Measurements from ENCODE around the gene AMH.

The AMH gene

DNA sequence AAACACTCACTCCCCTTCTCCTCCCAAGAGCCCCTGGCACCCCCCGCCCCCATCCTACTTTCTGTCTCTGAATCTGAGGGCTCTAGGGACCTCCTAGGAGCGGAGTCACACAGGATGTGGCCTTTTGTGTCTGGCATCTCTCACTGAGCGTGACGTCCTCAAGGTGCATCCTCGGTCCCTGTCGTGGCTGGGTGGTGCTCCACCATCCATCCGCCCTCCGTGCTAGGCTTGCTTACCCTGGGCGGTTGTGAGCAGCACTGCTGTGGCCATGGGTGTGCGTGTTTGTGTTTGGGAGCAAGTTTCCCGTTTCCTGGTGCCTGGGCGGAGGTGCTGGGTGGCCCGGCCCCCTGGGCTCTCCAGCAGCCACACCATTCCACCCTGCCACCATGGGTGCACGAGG is 25.2 kb upstream of the AMH start:
- no peaks in the 10 kb centered on the region for H3K4me1 ChIP-seq (ENCODE audit: insufficient read depth, low read length)

DNA sequence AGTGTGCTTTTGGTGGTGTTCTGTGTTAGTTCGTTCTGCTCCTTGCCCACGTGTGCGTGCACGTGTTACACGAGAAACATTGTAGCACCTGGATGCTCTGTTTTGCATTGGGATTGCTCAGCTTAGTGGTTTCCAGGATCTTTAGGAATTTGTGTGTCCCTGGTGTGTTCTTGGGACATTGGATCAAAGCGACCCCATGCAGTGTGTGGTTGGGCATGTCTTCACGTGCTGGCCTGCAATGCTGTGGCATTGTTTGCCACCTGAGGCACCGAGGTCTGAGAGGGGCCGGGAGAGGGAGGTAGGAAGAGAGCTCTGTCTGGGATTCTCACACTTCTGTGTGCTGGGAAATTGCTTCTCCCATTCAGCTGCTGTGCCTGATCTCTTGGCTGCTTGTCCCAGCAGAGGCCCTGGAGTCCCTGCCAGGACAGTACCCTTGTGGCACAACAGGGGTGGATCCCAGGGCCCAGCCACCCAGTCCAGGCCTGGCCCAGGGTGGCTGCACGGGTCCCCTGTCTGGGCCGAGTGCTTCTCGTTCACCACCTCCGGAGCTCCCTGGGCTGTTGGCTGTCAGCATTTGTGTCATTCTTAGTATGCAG is 24.3 kb upstream of the AMH start:
- Histone ChIP-seq H3K9me3 (ENCODE audit: insufficient read depth, low read depth, low read length) (no peaks in the 10 kb centered on the region), H3K9ac (ENCODE audit: low read depth, low read length) (no peak overlapping the region), H3K36me3 (ENCODE audit: insufficient read depth, low read depth, low read length) (peaks cover 66% of the 10 kb centered on the region), H3K27me3 (ENCODE audit: insufficient read depth, low read length) (no peaks in the 10 kb centered on the region), H3K27ac (ENCODE audit: low read length) (no peak overlapping the region), H3K4me1 (ENCODE audit: insufficient read depth, low read length) (no peaks in the 10 kb centered on the region), H3K4me3 (ENCODE audit: low read length) (no peak overlapping the region)

More for the DNA sequence above, 25.2 kb upstream of the AMH start:
- Histone ChIP-seq H3K9ac (ENCODE audit: low read depth, low read length) (no peak overlapping the region), H3K27me3 (ENCODE audit: insufficient read depth, low read length) (no peaks in the 10 kb centered on the region), H3K27ac (ENCODE audit: low read length) (no peak overlapping the region), H3K4me3 (ENCODE audit: low read length) (no peak overlapping the region), H3K9me3 (ENCODE audit: insufficient read depth, low read depth, low read length) (no peaks in the 10 kb centered on the region), H3K36me3 (ENCODE audit: insufficient read depth, low read depth, low read length) (peaks cover 62% of the 10 kb centered on the region)

DNA sequence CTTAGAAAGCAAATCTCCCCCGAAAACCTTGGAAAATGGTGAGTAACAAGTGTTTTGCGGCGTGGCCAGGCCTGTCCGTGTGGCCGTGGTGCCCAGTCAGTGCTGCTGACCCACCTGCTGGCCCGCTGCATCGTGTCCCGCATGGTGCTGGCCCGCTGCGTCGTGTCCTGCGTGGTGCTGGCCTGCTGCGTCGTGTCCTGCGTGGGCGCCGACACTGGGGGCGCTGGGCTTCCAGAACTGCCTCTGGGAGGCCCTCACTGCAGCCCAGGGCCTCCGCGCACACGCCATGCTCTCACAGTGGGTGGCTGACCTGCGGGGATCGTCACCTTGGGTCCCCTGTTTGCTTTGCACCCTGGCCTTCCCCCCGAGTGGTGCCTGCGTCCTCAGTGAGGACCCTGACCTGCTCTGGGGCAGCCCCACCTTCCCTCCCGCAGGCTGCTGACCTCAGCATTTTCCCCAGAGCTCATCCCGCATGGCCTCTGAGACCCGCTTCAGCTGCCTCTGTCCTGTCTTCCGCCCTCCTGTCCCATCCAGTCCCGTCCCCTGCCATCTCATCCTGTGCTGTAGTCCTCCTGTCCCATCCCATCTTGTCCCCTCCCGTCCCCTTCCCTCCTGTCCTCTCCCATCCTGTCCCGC is 23.6 kb upstream of the AMH start:
- Histone ChIP-seq H3K9me3 (ENCODE audit: insufficient read depth, low read depth, low read length) (no peaks in the 10 kb centered on the region), H3K4me1 (ENCODE audit: insufficient read depth, low read length) (no peaks in the 10 kb centered on the region), H3K27ac (ENCODE audit: low read length) (no peak overlapping the region), H3K27me3 (ENCODE audit: insufficient read depth, low read length) (no peaks in the 10 kb centered on the region), H3K9ac (ENCODE audit: low read depth, low read length) (no peak overlapping the region), H3K36me3 (ENCODE audit: insufficient read depth, low read depth, low read length) (peaks cover 59% of the 10 kb centered on the region), H3K4me3 (ENCODE audit: low read length) (no peak overlapping the region)

DNA sequence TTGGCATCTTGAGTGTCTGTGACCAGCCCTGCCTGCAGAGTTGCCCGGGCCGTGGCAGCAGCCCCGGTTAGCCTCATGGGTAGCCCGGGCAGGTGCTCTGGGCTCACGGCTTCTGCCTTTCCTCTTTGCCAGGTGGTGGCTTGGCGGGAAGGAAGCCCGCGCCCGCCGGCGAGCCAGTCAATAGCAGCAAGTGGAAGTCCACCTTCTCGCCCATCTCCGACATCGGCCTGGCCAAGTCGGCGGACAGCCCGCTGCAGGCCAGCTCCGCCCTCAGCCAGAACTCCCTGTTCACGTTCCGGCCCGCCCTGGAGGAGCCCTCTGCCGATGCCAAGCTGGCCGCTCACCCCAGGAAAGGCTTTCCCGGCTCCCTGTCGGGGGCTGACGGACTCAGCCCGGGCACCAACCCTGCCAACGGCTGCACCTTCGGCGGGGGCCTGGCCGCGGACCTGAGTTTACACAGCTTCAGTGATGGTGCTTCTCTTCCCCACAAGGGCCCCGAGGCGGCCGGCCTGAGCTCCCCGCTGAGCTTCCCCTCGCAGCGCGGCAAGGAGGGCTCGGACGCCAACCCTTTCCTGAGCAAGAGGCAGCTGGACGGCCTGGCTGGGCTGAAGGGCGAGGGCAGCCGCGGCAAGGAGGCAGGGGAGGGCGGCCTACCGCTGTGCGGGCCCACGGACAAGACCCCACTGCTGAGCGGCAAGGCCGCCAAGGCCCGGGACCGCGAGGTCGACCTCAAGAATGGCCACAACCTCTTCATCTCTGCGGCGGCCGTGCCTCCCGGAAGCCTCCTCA is 22.9 kb upstream of the AMH start:
- Histone ChIP-seq H3K27ac (ENCODE audit: low read length) (no peak overlapping the region), H3K4me3 (ENCODE audit: low read length) (no peak overlapping the region), H3K9ac (ENCODE audit: low read depth, low read length) (no peak overlapping the region), H3K27me3 (ENCODE audit: insufficient read depth, low read length) (no peaks in the 10 kb centered on the region), H3K36me3 (ENCODE audit: insufficient read depth, low read depth, low read length) (peaks cover 56% of the 10 kb centered on the region), H3K9me3 (ENCODE audit: insufficient read depth, low read depth, low read length) (no peaks in the 10 kb centered on the region), H3K4me1 (ENCODE audit: insufficient read depth, low read length) (no peaks in the 10 kb centered on the region)

DNA sequence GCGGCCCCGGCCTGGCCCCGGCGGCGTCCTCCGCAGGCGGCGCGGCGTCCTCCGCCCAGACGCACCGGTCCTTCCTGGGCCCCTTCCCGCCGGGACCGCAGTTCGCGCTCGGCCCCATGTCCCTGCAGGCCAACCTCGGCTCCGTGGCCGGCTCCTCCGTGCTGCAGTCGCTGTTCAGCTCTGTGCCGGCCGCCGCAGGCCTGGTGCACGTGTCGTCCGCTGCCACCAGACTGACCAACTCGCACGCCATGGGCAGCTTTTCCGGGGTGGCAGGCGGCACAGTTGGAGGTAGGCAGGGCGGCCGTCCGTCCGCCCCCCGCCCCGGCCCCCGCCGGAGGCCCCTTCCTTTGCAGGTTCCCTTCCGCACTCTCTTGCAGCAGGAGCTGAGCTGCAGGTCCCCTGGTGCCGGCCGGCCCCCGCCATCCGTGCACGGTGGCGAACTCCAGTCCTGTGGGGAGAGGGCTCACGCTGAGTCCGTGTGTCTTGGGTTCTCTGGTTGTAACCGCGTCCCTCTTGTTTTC is 22.2 kb upstream of the AMH start:
- Histone ChIP-seq H3K9ac (ENCODE audit: low read depth, low read length) (no peak overlapping the region), H3K27ac (ENCODE audit: low read length) (no peak overlapping the region), H3K27me3 (ENCODE audit: insufficient read depth, low read length) (no peaks in the 10 kb centered on the region), H3K4me1 (ENCODE audit: insufficient read depth, low read length) (no peaks in the 10 kb centered on the region), H3K9me3 (ENCODE audit: insufficient read depth, low read depth, low read length) (no peaks in the 10 kb centered on the region), H3K4me3 (ENCODE audit: low read length) (no peak overlapping the region), H3K36me3 (ENCODE audit: insufficient read depth, low read depth, low read length) (peaks cover 56% of the 10 kb centered on the region)

DNA sequence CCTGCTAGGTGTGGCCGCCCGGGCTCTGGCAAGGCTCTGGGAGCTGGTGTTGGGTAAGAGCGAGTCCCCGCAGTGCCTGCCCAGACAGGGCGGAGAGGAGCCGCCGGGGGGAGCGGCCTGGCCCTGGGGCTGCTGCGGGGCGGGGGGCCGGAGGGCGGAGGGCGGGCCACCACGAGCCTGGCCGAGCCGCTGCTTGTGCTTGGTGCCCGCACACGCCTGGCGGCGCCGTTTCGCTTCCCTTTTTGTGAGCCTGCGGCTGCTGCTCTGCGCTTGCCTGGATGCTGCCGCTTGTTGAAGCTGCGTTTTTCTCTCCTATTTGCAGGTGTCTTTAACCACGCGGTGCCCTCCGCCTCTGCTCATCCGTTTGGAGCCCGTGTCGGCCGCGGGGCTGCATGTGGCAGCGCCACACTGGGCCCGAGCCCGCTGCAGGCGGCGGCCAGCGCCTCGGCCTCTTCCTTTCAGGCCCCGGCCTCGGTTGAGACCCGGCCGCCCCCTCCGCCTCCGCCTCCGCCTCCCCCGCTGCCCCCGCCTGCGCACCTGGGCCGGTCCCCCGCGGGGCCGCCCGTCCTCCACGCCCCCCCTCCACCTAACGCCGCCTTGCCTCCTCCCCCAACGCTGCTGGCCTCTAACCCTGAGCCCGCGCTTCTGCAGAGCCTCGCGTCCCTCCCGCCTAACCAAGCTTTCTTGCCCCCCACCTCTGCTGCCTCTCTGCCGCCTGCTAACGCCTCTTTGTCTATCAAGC is 21.5 kb upstream of the AMH start:
- H3K27me3 ChIP-seq (ENCODE audit: insufficient read depth, low read length), result no peaks in the 10 kb centered on the region
- no peak overlapping the region for H3K27ac ChIP-seq (ENCODE audit: low read length)
- H3K9me3 ChIP-seq (ENCODE audit: insufficient read depth, low read depth, low read length), result no peaks in the 10 kb centered on the region
- H3K9ac ChIP-seq (ENCODE audit: low read depth, low read length), result no peak overlapping the region
- peaks cover 51% of the 10 kb centered on the region for H3K36me3 ChIP-seq (ENCODE audit: insufficient read depth, low read depth, low read length)
- no peaks in the 10 kb centered on the region for H3K4me1 ChIP-seq (ENCODE audit: insufficient read depth, low read length)
- H3K4me3 ChIP-seq (ENCODE audit: low read length), result no peak overlapping the region

DNA sequence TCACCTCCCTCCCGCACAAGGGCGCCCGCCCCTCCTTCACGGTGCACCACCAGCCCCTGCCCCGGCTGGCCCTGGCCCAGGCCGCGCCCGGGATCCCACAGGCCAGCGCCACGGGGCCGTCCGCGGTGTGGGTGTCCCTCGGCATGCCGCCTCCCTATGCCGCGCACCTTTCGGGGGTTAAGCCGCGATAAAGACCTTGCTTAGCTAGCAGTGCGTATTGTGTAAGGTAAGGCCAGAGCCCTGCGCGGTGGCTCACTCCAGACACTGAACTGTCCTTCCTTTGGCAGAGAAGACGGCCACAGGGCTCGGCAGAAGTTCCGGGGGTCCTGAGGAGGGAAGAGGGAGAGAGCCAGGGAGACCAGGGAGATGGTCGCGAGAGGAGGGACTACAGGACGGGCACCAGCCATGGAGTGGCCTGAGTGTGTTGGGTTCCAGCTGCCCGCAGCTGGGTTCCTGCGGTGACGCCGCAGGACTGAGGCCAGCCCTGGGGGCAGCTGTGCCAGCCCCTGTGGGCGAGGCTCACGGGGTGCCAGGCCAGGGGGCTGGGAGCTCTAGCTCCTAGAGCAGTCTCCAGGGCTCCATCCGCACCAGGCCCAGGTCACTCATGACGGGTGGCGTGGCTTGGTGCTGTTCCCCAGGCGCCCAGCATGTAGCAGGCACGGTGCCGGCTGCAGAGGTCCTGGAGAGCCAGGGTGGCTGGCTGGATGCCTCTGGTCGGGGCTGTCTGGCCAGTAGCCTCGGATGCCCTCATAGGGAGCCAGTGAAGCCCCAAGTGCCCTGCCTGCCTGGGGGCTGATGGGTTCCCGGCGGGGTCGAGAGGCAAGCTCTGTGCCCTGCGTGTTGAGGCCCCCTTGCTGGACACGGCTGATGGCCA is 20.7 kb upstream of the AMH start:
- Histone ChIP-seq H3K9ac (ENCODE audit: low read depth, low read length) (no peak overlapping the region), H3K4me3 (ENCODE audit: low read length) (no peak overlapping the region), H3K36me3 (ENCODE audit: insufficient read depth, low read depth, low read length) (peaks cover 51% of the 10 kb centered on the region), H3K9me3 (ENCODE audit: insufficient read depth, low read depth, low read length) (no peaks in the 10 kb centered on the region), H3K27ac (ENCODE audit: low read length) (no peak overlapping the region), H3K27me3 (ENCODE audit: insufficient read depth, low read length) (no peaks in the 10 kb centered on the region), H3K4me1 (ENCODE audit: insufficient read depth, low read length) (no peaks in the 10 kb centered on the region)

DNA sequence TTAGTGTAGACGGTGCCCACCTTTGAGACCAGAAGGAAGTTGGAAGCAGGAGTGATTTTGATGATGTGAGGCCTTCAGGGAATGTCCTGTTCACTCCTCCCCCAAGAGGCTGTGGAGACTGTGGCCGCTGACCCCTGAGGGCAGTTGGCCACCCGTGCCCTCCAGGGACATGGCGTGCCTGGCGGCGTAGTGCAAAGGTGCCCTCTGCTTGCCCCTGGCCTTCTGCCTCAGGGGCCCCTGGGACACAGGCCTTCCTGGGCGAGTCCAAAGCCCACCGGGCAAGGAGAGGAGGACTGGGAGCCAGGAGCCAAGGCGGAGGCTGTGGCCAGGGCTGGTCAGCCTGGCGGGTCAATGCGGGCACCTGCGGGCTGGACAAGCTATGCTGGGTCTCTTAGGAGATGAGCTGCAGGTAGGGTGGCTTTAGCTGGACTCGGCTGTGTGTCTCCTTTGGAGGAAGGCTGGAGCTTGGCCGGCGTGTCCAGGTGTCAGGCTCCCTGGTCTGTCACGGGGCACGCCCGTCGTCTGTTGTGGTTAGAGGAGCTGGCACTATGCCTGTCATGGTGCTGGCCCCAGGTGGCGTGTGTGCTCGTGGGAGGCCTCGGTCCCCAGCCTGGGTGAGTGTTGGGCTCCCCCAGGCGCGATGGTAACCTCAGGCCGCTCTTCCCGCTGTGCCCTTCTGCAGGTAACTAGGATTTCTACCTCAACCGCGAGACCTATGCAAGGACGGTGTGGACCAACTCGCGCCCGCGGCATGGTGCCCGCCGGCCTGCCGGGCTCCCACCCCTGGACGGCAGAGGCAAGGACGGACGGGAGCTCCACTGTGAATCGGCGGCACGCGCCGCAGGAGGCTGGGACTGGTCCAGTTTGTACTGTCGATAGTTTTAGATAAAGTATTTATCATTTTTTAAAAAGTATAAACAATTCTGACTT is 19.8 kb upstream of the AMH start:
- H3K4me3 ChIP-seq (ENCODE audit: low read length), result no peak overlapping the region
- H3K27ac ChIP-seq (ENCODE audit: low read length), result no peak overlapping the region
- no peaks in the 10 kb centered on the region for H3K9me3 ChIP-seq (ENCODE audit: insufficient read depth, low read depth, low read length)
- no peak overlapping the region for H3K9ac ChIP-seq (ENCODE audit: low read depth, low read length)
- peaks cover 52% of the 10 kb centered on the region for H3K36me3 ChIP-seq (ENCODE audit: insufficient read depth, low read depth, low read length)
- H3K4me1 ChIP-seq (ENCODE audit: insufficient read depth, low read length), result no peaks in the 10 kb centered on the region
- no peaks in the 10 kb centered on the region for H3K27me3 ChIP-seq (ENCODE audit: insufficient read depth, low read length)

DNA sequence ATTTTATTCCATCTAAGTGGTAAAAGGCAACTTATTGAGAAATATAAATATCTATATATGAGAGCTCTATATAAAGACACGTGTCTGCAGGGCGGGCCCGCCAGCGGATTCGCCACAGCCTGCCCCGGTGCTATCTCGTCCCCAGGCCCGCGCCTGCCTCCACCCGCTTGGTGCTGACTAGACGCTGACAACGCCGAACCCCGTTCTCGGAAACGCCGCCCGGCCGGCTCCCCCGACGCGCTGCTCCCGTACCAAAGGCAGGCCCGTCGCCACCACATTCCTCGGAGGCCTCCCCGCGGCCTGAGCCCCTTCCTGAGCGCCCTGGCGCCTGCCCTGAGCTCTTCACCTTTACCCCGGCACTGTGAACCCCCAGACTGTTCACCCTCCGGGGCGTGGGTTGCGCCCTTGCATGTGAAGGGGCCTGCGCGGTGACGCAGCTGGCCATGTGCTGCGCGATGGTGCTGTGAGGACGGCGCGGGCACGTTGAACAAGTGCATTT is 19.0 kb upstream of the AMH start:
- no peaks in the 10 kb centered on the region for H3K27me3 ChIP-seq (ENCODE audit: insufficient read depth, low read length)
- H3K9me3 ChIP-seq (ENCODE audit: insufficient read depth, low read depth, low read length), result no peaks in the 10 kb centered on the region
- H3K36me3 ChIP-seq (ENCODE audit: insufficient read depth, low read depth, low read length), result peaks cover 46% of the 10 kb centered on the region
- no peak overlapping the region for H3K9ac ChIP-seq (ENCODE audit: low read depth, low read length)
- no peaks in the 10 kb centered on the region for H3K4me1 ChIP-seq (ENCODE audit: insufficient read depth, low read length)
- no peak overlapping the region for H3K27ac ChIP-seq (ENCODE audit: low read length)
- H3K4me3 ChIP-seq (ENCODE audit: low read length), result no peak overlapping the region

DNA sequence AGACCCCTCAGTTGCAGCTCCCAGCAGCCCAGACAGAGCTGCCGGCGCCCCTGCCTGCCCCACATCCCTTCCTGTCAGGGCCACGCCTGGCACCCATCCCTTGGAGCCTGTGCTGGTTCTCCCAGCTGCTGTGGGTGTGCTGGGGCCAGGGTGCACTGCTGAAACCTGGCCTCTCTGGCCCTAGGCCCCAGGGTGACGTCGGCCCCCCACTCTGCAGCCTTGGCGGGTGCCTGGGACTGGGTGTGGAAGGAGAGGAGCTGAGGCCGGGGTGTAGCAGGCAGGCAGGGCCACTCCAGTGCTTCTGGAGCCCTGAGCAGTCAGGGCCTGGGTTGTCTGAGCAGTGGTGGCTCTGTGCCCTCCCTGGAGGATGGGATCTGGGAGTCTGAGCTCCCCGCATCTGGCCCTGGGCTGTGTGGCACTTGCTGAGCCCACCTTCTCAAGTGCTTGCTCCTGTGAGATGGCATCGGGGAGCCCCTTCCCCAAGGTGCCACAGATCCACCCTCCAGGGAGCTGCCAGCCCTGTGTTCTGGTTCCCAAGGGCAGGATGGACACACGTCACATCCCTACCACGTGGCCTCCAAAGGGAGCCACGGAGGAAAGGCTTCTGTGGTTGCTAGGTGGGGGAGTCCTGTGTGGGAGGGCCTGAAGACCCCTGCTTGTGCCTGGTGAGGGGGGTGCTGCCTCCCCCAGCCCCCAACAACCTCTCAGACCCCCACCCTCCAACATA is 18.2 kb upstream of the AMH start:
- no peaks in the 10 kb centered on the region for H3K4me1 ChIP-seq (ENCODE audit: insufficient read depth, low read length)
- no peak overlapping the region for H3K4me3 ChIP-seq (ENCODE audit: low read length)
- no peaks in the 10 kb centered on the region for H3K27me3 ChIP-seq (ENCODE audit: insufficient read depth, low read length)
- no peaks in the 10 kb centered on the region for H3K9me3 ChIP-seq (ENCODE audit: insufficient read depth, low read depth, low read length)
- H3K36me3 ChIP-seq (ENCODE audit: insufficient read depth, low read depth, low read length), result peaks cover 38% of the 10 kb centered on the region
- H3K27ac ChIP-seq (ENCODE audit: low read length), result no peak overlapping the region
- H3K9ac ChIP-seq (ENCODE audit: low read depth, low read length), result no peak overlapping the region
